ENCODE measurements around the gene PCK1. TPM values are rescaled to one million over a fixed set of nuclear protein-coding genes. Genes with fewer than 3 reads are reported as not detected.

Gene PCK1
- total and polyA plus RNA-seq, 2 of the 8 experiments (the other 6 are each of a cell fraction or from before 2014, with no cell fraction given), result not detected

GRCh38 chr20:57536771-57537724 lies 23.9 kb upstream of the PCK1 start (continued):
- TF ChIP-seq CHD2 (IDR thresholded peaks at IDR 0.05; ENCODE audit: low read length) (no peak), KDM4A (IDR thresholded peaks at IDR 0.05; ENCODE audit: low read depth, low read length, severe bottlenecking) (no peak), GTF2F1 (IDR thresholded peaks at IDR 0.05; ENCODE audit: borderline replicate concordance, low read depth, low read length) (no peak)

Data from H1 (cell line).